HG03139 (cell line): ENCODE results near the gene PSMB9.

Experiments
- ATAC-seq: cut with Tn5 transposase; IDR thresholded peaks from one replicate; pipeline ENCODE4 v1.9.1; 2021; ENCODE audit not compliant: unreplicated experiment

Gene PSMB9

GRCh38 chr6:32903952-32904351, 50.0 kb downstream of the PSMB9 start:
- no peak for ATAC-seq

DNA sequence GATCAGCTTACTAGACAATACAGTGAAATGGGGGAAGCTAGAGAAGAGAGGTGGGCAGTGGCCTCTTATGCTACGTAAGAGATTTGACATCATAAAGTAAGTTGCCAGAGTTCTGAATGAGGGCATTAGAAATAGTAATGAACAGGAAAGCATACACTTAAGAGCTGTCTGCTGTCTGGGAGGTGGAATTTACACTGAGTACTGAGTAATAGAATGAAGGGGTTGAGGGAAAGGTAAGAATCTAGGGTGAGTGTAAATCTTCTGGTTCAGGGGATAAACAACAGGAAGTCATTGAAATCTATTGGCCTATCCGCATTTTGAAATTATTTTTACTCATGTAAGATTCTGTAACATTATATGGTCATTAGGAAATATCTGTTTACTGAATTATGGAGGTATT, 51.1 kb downstream of the PSMB9 start:
- no peak for ATAC-seq

GRCh38 chr6:32906539-32906938, 52.5 kb downstream of the PSMB9 start:
- no peak for ATAC-seq

- ATAC-seq: no peak
These were observed 54.9 kb downstream of the PSMB9 start for GRCh38 chr6:32908897-32909296.
